IgD-negative memory B cell (primary cell): ENCODE results near the gene RANBP3. TPM values are rescaled to one million over a fixed set of nuclear protein-coding genes. Genes with fewer than 3 reads are reported as not detected.
A peak's percentile ranks its signal among the peaks of the same experiment; 100 is the strongest.

Experiments used
- H3K27ac Mint-ChIP-seq, 3 donors: one replicate each; pipeline ENCODE4 v1.8.0; 2020 to 2022; ENCODE audit warnings: mild to moderate bottlenecking in 3 of 3, mixed read lengths in 3 of 3, moderate library complexity in 1 of 3
- H3K27me3 Mint-ChIP-seq: one replicate; pipeline ENCODE4 v1.8.0; 2021; ENCODE audit warnings: mixed read lengths
- H3K36me3 Mint-ChIP-seq: one replicate; pipeline ENCODE4 v1.8.0; 2020; ENCODE audit warnings: mild to moderate bottlenecking, mixed read lengths
- H3K4me1 Mint-ChIP-seq, 3 donors: one replicate each; pipeline ENCODE4 v1.8.0; 2020 to 2022; ENCODE audit warnings: mixed read lengths in 3 of 3, mild to moderate bottlenecking in 1 of 3
- H3K4me3 Mint-ChIP-seq, 4 donors: one replicate each; pipeline ENCODE4 v1.8.0; 2020 to 2022; ENCODE audit warnings: mild to moderate bottlenecking in 4 of 4, mixed read lengths in 4 of 4, moderate library complexity in 3 of 4
- H3K9me3 Mint-ChIP-seq, 3 donors: one replicate each; pipeline ENCODE4 v1.8.0; 2020 to 2021; ENCODE audit warnings: mixed read lengths in 3 of 3, mild to moderate bottlenecking in 1 of 3
- polyA plus RNA-seq: library from polyadenylated mRNA; unstranded; fragments of 300-500 nt; fragmentation: Illumina TruSeq; gene quantifications from one replicate; pipeline ENCODE4 v1.2.3, GENCODE V29; 2021

The RANBP3 gene
- polyA plus RNA-seq, 1 donor from 2014 or later = 9.4 TPM

DNA sequence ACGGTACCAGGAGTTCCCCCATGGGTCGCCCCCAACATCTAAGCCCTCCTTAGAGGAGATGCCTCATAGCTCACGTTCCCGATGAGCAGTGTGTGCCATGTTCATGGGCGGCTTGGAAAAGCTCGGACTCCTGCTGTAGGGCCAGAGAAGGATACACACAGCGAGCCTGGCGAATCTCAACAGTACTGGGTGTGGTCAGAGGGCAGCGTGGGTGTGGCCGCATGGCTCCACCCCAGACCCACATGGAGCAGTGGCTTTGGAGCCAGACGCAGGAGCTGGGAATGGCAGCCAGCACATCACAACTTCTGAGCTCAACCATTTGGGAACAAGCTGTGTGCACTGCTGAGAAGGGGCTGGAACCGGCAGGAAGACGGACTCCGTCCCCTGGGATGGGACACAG, 48.3 kb downstream of the RANBP3 start:
- Mint-ChIP-seq H3K4me3 (no peak overlapping the region), H3K36me3 (peaks cover 3% of the 10 kb centered on the region), H3K27me3 (no peaks in the 10 kb centered on the region), H3K27ac (no peak overlapping the region), H3K9me3 (no peaks in the 10 kb centered on the region), H3K4me1 (peaks cover 0 to 10% (median 9%) of the 10 kb centered on the region in 3 donors)

DNA sequence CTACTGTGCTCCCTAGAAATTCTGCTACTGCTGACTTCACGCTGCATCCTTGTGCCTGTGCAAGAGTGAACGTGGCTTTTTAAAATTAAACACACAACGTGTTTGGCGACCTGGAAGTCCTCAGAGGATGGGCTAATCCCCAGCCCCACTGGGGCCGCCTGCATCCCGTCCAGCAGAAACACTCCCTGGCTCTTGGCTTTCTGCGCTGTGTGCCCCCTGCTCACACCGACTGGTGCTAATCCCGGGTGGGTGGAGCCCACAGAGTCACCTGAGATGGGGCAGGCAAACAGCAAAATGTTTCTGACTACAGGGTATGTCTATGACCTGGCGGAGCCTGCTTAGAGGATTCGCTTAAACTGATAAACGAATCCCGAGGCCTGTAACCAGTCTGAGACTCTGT, 48.8 kb downstream of the RANBP3 start:
- Mint-ChIP-seq H3K36me3 (peaks cover 3% of the 10 kb centered on the region), H3K27ac (no peak overlapping the region), H3K27me3 (no peaks in the 10 kb centered on the region), H3K9me3 (no peaks in the 10 kb centered on the region), H3K4me1 (peaks cover 0 to 9% (median 9%) of the 10 kb centered on the region in 3 donors), H3K4me3 (no peak overlapping the region)

- H3K4me1 Mint-ChIP-seq = peaks cover 0 to 10% (median 9%) of the 10 kb centered on the region in 3 donors
- peak overlapping the region in 1 of 3 donors; percentile 39 for H3K27ac Mint-ChIP-seq
- H3K4me3 Mint-ChIP-seq = no peak overlapping the region
- H3K36me3 Mint-ChIP-seq = peaks cover 3% of the 10 kb centered on the region
- H3K27me3 Mint-ChIP-seq = no peaks in the 10 kb centered on the region
- H3K9me3 Mint-ChIP-seq = no peaks in the 10 kb centered on the region
Observed at GRCh38 chr19:5927441-5927821, 50.5 kb downstream of the RANBP3 start.

DNA sequence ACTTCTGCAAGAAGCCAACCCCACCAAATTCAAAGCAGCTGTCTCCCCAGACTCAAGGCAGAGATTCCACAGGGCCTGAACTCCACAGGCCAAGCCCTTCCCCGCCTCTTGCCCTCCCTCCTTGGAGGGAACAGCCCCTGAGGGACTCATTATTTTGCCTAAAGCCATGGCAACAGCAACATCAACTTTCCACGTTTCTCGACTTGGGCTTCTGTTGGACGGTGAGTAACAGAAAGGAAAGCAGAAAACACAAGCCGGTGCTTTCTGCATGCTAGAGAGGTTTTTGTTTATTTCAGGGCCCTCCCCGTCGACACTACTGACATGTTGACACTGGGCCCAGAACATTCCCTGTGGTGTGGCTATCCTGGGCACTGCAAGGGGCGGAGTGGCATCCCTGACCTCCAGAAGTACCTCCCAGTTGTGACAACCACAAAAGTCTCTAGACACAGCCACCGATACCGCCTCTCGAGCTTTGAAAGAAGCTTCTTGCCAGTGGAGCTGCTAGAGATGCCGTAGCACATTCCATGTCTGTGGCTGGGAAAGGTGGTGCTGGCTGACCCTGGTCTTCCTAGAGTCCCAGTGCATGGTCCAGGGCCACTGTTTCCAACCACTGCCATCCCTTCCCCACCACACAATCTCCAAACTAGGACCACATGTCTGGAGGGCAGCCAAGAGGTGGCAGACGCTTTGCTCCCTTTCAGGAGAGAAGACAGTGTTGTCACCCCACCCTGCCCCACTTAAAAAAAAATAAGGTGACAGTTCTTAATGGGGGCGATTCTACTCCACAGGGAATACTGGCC, 51.1 kb downstream of the RANBP3 start:
- no peaks in the 10 kb centered on the region for H3K9me3 Mint-ChIP-seq
- H3K4me3 Mint-ChIP-seq = peak overlapping the region in 1 of 4 donors; percentile 27
- H3K4me1 Mint-ChIP-seq = peaks cover 0 to 10% (median 9%) of the 10 kb centered on the region in 3 donors
- H3K27ac Mint-ChIP-seq = no peak overlapping the region
- H3K36me3 Mint-ChIP-seq = peaks cover 3% of the 10 kb centered on the region
- H3K27me3 Mint-ChIP-seq = no peaks in the 10 kb centered on the region

DNA sequence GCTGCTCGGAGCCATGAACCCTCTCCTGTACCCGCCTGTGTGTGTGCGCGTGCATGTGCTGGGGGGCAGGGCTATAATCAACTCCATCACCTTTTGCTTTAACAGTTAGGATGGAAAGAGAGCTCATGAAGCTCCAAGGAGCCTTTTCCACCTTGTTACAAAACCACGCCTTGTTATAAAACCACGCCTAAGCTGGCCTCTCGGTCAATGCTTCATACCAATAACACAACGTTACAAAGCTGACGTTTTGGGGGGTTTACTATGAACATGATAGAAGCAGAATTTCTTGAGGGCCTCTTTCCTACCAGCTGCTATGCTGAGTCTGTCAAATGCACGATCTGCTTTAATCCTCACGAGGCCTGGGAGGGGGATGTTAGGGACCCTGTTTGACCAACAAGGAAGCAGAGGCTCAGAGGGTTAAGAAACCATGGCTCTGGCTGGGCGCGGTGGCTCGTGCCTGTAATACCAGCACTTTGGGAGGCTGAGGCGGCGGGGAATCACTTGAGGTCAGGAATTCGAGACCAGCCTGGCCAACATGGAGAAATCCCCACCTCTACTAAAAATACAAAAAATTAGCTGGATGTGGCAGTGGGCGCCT, 52.0 kb downstream of the RANBP3 start:
- Mint-ChIP-seq H3K9me3 (no peaks in the 10 kb centered on the region), H3K4me3 (no peak overlapping the region), H3K36me3 (peaks cover 3% of the 10 kb centered on the region), H3K27me3 (no peaks in the 10 kb centered on the region), H3K27ac (no peak overlapping the region), H3K4me1 (peaks cover 0 to 10% (median 9%) of the 10 kb centered on the region in 3 donors)

DNA sequence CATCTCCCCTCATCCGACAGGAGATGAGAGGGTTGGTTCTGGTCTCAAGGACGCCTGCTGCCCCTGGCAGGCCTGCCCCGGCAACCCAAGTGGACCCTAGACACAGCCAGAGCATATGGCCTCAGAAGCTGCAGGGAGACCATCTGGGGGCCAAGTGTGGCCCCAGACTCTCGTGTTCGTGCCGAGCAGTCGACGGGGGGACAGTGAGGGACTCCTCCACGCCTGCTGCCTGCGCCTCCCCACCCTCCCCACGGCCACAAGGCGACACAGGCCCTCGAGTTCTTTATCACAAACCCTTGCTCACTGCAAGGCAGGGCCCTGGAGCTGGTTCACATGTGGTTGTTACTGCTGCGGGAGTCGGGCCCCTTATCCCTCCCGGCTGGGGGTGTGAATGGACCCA, 54.6 kb downstream of the RANBP3 start:
- H3K4me1 Mint-ChIP-seq = peaks cover 0 to 9% (median 8%) of the 10 kb centered on the region in 3 donors
- peaks cover 3% of the 10 kb centered on the region for H3K36me3 Mint-ChIP-seq
- no peak overlapping the region for H3K4me3 Mint-ChIP-seq
- no peaks in the 10 kb centered on the region for H3K27me3 Mint-ChIP-seq
- H3K27ac Mint-ChIP-seq = no peak overlapping the region
- no peaks in the 10 kb centered on the region for H3K9me3 Mint-ChIP-seq

DNA sequence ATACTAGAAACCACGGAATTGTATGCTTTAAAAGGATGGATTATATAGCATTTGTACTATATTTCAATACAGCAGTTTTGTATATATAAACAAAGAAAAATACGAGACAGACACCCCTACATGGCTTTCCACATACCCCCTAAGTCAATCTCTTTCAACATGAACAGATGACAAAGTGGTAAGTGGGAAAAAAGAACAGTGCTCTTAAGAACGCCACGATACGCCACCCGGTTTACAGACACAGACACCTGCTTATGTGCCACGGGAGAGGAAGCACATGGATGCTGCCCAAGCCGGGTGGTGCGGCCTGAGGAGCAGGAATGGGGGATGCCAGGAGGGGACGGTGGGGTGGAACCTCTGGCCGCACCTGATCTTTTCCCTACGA, 55.8 kb downstream of the RANBP3 start:
- peaks cover 3% of the 10 kb centered on the region for H3K36me3 Mint-ChIP-seq
- no peak overlapping the region for H3K4me3 Mint-ChIP-seq
- no peaks in the 10 kb centered on the region for H3K9me3 Mint-ChIP-seq
- no peak overlapping the region for H3K27ac Mint-ChIP-seq
- peaks cover 0 to 2% (median 0%) of the 10 kb centered on the region in 3 donors for H3K4me1 Mint-ChIP-seq
- H3K27me3 Mint-ChIP-seq = no peaks in the 10 kb centered on the region

GRCh38 chr19:5921516-5922160, 56.3 kb downstream of the RANBP3 start:
- Mint-ChIP-seq H3K27ac (no peak overlapping the region), H3K4me1 (peaks cover 0 to 2% (median 0%) of the 10 kb centered on the region in 3 donors), H3K9me3 (no peaks in the 10 kb centered on the region), H3K27me3 (no peaks in the 10 kb centered on the region), H3K4me3 (no peak overlapping the region), H3K36me3 (peaks cover 3% of the 10 kb centered on the region)

DNA sequence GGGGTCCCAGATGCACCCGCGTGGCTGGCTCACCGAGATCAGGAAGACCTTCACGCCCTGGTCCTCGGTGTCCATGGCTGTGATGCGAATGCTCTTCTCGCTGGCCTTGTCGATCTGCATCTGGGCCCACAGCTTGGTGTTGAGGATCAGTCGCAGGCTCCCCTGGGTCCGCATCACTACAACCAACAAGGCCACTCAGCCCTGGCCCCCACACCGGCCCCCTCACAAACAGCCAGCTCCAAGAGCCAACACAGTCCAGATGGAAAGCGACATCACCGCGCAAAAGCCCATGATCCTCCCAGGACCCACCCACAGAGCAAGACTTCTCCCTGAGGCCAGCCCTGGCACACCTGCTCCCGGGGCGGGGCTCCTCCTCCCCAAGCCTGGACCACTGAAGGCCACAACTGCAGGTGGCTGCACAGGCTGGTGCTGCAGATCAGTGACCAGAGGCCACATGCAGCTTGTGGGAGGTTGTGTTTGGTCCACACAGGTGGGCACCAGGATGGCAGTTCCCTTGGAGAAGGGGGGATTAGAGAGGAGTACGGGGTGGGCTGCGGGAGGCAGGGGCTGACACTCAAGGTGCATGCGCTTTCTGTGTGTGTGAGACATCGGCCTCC, 59.4 kb downstream of the RANBP3 start:
- H3K36me3 Mint-ChIP-seq = peaks cover 3% of the 10 kb centered on the region
- H3K4me3 Mint-ChIP-seq = no peak overlapping the region
- no peaks in the 10 kb centered on the region for H3K4me1 Mint-ChIP-seq
- H3K9me3 Mint-ChIP-seq = no peaks in the 10 kb centered on the region
- H3K27ac Mint-ChIP-seq = no peak overlapping the region
- H3K27me3 Mint-ChIP-seq = no peaks in the 10 kb centered on the region

- no peak overlapping the region for H3K27ac Mint-ChIP-seq
- H3K36me3 Mint-ChIP-seq = peaks cover 3% of the 10 kb centered on the region
- no peaks in the 10 kb centered on the region for H3K4me1 Mint-ChIP-seq
- no peaks in the 10 kb centered on the region for H3K27me3 Mint-ChIP-seq
- H3K9me3 Mint-ChIP-seq = no peaks in the 10 kb centered on the region
- H3K4me3 Mint-ChIP-seq = no peak overlapping the region
Observed at GRCh38 chr19:5917431-5918107, 60.4 kb downstream of the RANBP3 start.

GRCh38 chr19:5916181-5916708, 61.7 kb downstream of the RANBP3 start:
- Mint-ChIP-seq H3K27ac (no peak overlapping the region), H3K4me1 (no peaks in the 10 kb centered on the region), H3K36me3 (peaks cover 3% of the 10 kb centered on the region), H3K9me3 (no peaks in the 10 kb centered on the region), H3K27me3 (no peaks in the 10 kb centered on the region), H3K4me3 (no peak overlapping the region)

- H3K4me1 Mint-ChIP-seq = no peaks in the 10 kb centered on the region
Observed at GRCh38 chr19:5915782-5916165, 62.2 kb downstream of the RANBP3 start.

DNA sequence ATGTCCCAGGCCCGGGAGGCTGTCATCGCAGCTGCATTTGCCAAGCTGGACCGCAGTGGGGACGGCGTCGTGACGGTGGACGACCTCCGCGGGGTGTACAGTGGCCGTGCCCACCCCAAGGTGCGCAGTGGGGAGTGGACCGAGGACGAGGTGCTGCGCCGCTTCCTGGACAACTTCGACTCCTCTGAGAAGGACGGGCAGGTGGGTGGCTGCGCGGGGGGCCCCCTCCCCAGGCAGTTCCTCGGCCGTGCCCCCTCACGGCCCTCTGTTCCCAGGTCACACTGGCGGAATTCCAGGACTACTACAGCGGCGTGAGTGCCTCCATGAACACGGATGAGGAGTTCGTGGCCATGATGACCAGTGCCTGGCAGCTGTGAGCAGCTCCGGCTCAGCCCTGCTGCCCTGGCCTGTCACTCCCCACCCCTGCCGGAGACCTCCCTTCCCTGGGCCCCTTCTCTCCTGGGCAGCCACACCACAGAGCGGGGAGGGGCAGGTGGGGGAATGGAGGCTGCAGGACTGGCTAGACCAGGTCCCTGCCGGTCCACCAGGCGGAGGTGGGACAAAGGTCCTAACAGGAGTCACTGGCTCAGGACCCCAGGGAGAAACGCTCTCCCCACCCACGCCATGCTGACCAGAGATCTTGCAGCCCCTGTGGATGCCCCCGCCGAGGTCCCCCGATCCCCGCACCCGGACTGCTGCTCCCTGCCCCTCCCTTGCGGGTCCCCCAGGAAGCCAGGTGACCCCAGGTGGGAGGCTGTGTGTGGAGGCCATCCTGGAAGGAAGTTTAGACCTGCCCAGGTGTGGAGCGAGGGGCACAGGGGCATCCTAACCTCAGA, 62.8 kb downstream of the RANBP3 start:
- H3K4me3 Mint-ChIP-seq = no peak overlapping the region
- peaks cover 3% of the 10 kb centered on the region for H3K36me3 Mint-ChIP-seq
- no peaks in the 10 kb centered on the region for H3K9me3 Mint-ChIP-seq
- H3K27me3 Mint-ChIP-seq = no peaks in the 10 kb centered on the region
- no peak overlapping the region for H3K27ac Mint-ChIP-seq
- no peaks in the 10 kb centered on the region for H3K4me1 Mint-ChIP-seq

More at GRCh38 chr19:5915782-5916165, 62.2 kb downstream of the RANBP3 start:
- Mint-ChIP-seq H3K27ac (no peak overlapping the region), H3K4me3 (no peak overlapping the region), H3K36me3 (peaks cover 3% of the 10 kb centered on the region), H3K27me3 (no peaks in the 10 kb centered on the region), H3K9me3 (no peaks in the 10 kb centered on the region)

DNA sequence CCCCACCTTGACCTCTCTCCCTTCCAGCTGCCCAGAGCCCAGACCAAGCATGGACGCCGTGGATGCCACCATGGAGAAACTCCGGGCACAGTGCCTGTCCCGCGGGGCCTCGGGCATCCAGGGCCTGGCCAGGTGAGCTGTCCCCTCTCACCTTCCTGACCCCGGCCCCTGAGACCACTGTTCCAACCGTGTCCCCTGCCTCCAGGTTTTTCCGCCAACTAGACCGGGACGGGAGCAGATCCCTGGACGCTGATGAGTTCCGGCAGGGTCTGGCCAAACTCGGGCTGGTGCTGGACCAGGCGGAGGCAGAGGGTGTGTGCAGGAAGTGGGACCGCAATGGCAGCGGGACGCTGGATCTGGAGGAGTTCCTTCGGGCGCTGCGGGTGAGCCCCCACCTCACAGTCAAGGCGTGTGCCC, 63.6 kb downstream of the RANBP3 start:
- H3K9me3 Mint-ChIP-seq = no peaks in the 10 kb centered on the region
- H3K27ac Mint-ChIP-seq = no peak overlapping the region
- no peaks in the 10 kb centered on the region for H3K27me3 Mint-ChIP-seq
- no peaks in the 10 kb centered on the region for H3K4me1 Mint-ChIP-seq
- H3K4me3 Mint-ChIP-seq = no peak overlapping the region
- H3K36me3 Mint-ChIP-seq = peaks cover 3% of the 10 kb centered on the region
